Astrocyte (in vitro differentiated cells and primary cell): ENCODE data around the gene TOMM70. TPM values are rescaled to one million over a fixed set of nuclear protein-coding genes. Genes with fewer than 3 reads are reported as not detected.

ENCODE experiments used
- DNase-seq: peaks from one replicate; pipeline ENCODE4 v3.0.0-alpha.2; 2010; ENCODE audit warnings: low read depth
- FAIRE-seq: peaks from 2 replicates; lab custom pipeline; 2011; peaks lifted over from hg19 to GRCh38; lab: Jason Lieb, UNC
- H2AFZ ChIP-seq: 2 replicates; pipeline ENCODE4 v1.6.0; 2012; ENCODE audit warnings: low read depth, low read length, inconsistent platforms
- H3K27ac ChIP-seq: 2 replicates; pipeline ENCODE4 v1.5.1; 2011; ENCODE audit warnings: low read depth, low read length, inconsistent platforms
- H3K27me3 ChIP-seq: 2 replicates; pipeline ENCODE4 v1.6.0; 2011; ENCODE audit warnings: low read length, inconsistent platforms; ENCODE audit not compliant: insufficient read depth
- H3K36me3 ChIP-seq: 2 replicates; pipeline ENCODE4 v1.5.1; 2011; ENCODE audit warnings: low read length, inconsistent platforms; ENCODE audit not compliant: insufficient read depth
- H3K4me1 ChIP-seq: 2 replicates; pipeline ENCODE4 v1.5.1; 2011; ENCODE audit warnings: low read length, inconsistent platforms; ENCODE audit not compliant: insufficient read depth
- H3K4me2 ChIP-seq: 2 replicates; pipeline ENCODE4 v1.6.0; 2012; ENCODE audit warnings: low read length, inconsistent platforms
- H3K4me3 ChIP-seq: 2 replicates; pipeline ENCODE4 v1.5.1; 2011; ENCODE audit warnings: low read depth, mild to moderate bottlenecking, low read length, inconsistent platforms; ENCODE audit not compliant: insufficient read depth
- H3K79me2 ChIP-seq: 2 replicates; pipeline ENCODE4 v1.6.0; 2012; ENCODE audit warnings: mild to moderate bottlenecking, low read length, inconsistent platforms; ENCODE audit not compliant: insufficient read depth
- H3K9ac ChIP-seq: 2 replicates; pipeline ENCODE4 v1.6.0; 2012; ENCODE audit warnings: mild to moderate bottlenecking, low read length, inconsistent platforms
- H3K9me3 ChIP-seq: 2 replicates; pipeline ENCODE4 v1.5.1; 2012; ENCODE audit warnings: low read depth, mild to moderate bottlenecking, low read length, inconsistent platforms; ENCODE audit not compliant: insufficient read depth
- H4K20me1 ChIP-seq: 2 replicates; pipeline ENCODE4 v1.6.0; 2012; ENCODE audit warnings: low read length, inconsistent platforms; ENCODE audit not compliant: insufficient read depth
- H3K27ac Mint-ChIP-seq: one replicate; pipeline ENCODE4 v1.8.0; 2021; ENCODE audit warnings: mild to moderate bottlenecking, mixed read lengths; ENCODE audit not compliant: unreplicated experiment
- H3K27me3 Mint-ChIP-seq: one replicate; pipeline ENCODE4 v1.8.0; 2021; ENCODE audit warnings: low read depth, mixed read lengths; ENCODE audit not compliant: unreplicated experiment
- H3K36me3 Mint-ChIP-seq: one replicate; pipeline ENCODE4 v1.8.0; 2021; ENCODE audit warnings: low read depth, mixed read lengths; ENCODE audit not compliant: unreplicated experiment
- H3K4me1 Mint-ChIP-seq: one replicate; pipeline ENCODE4 v1.8.0; 2021; ENCODE audit warnings: low read depth, mixed read lengths; ENCODE audit not compliant: unreplicated experiment
- H3K4me3 Mint-ChIP-seq: one replicate; pipeline ENCODE4 v1.8.0; 2021; ENCODE audit warnings: mild to moderate bottlenecking, moderate library complexity, mixed read lengths; ENCODE audit not compliant: unreplicated experiment
- H3K9me3 Mint-ChIP-seq: one replicate; pipeline ENCODE4 v1.8.0; 2021; ENCODE audit warnings: mild to moderate bottlenecking, mixed read lengths; ENCODE audit not compliant: unreplicated experiment
- CTCF ChIP-seq: IDR thresholded peaks from 2 replicates; pipeline ENCODE4 v1.5.1; 2011; ENCODE audit warnings: low read depth, mild to moderate bottlenecking, inconsistent platforms, low read length, moderate library complexity; ENCODE audit not compliant: insufficient read depth
- EZH2 ChIP-seq: IDR thresholded peaks from 2 replicates; pipeline ENCODE4 v1.6.1; 2012; ENCODE audit warnings: mild to moderate bottlenecking, low read length, inconsistent platforms; ENCODE audit not compliant: insufficient read depth
- total RNA-seq: library from RNA; stranded (reverse); gene quantifications from 2 replicates; pipeline ENCODE4 v1.2.1, GENCODE V29; 2021

The TOMM70 gene
- total RNA-seq, 1 donor from 2014 or later = 48.9 TPM

GRCh38 chr3:100416863-100417262, 16.0 kb upstream of the TOMM70 start:
- Histone ChIP-seq H3K27ac (no peak overlapping the region), H3K9ac (no peak overlapping the region), H2AFZ (no peak overlapping the region), H3K4me1 (no peaks in the 10 kb centered on the region), H3K36me3 (no peaks in the 10 kb centered on the region), H3K4me3 (no peak overlapping the region), H3K9me3 (no peaks in the 10 kb centered on the region), H3K27me3 (no peaks in the 10 kb centered on the region), H3K79me2 (no peaks in the 10 kb centered on the region), H3K4me2 (no peak overlapping the region), H4K20me1 (no peaks in the 10 kb centered on the region)
- no peaks in the 10 kb centered on the region for H3K9me3 Mint-ChIP-seq
- TF ChIP-seq CTCF (no peak), EZH2 (no peak)
- DNase-seq (no peak), FAIRE-seq (no peak)
- H3K27ac Mint-ChIP-seq = no peak overlapping the region
- no peak overlapping the region for H3K4me3 Mint-ChIP-seq
- no peaks in the 10 kb centered on the region for H3K36me3 Mint-ChIP-seq
- no peaks in the 10 kb centered on the region for H3K27me3 Mint-ChIP-seq
- H3K4me1 Mint-ChIP-seq = no peaks in the 10 kb centered on the region

- no peaks in the 10 kb centered on the region for H3K27me3 Mint-ChIP-seq
Observed at GRCh38 chr3:100416176-100416575, 15.3 kb upstream of the TOMM70 start.

More at GRCh38 chr3:100416176-100416575, 15.3 kb upstream of the TOMM70 start:
- no peak overlapping the region for H3K4me3 Mint-ChIP-seq
- DNase-seq = no peak
- H3K4me2 ChIP-seq = no peak overlapping the region
- no peak overlapping the region for H3K9ac ChIP-seq
- H3K36me3 Mint-ChIP-seq = peaks cover 1% of the 10 kb centered on the region
- H3K36me3 ChIP-seq = no peaks in the 10 kb centered on the region
- H3K79me2 ChIP-seq = no peaks in the 10 kb centered on the region
- TF ChIP-seq CTCF (no peak), EZH2 (no peak)
- no peak overlapping the region for H3K27ac ChIP-seq
- H3K4me1 Mint-ChIP-seq = no peaks in the 10 kb centered on the region
- no peaks in the 10 kb centered on the region for H3K9me3 ChIP-seq
- no peak for FAIRE-seq
- no peaks in the 10 kb centered on the region for H3K27me3 ChIP-seq
- H3K9me3 Mint-ChIP-seq = no peaks in the 10 kb centered on the region
- no peak overlapping the region for H2AFZ ChIP-seq
- H3K27ac Mint-ChIP-seq = no peak overlapping the region
- no peak overlapping the region for H3K4me3 ChIP-seq
- H3K4me1 ChIP-seq = no peaks in the 10 kb centered on the region
- no peaks in the 10 kb centered on the region for H4K20me1 ChIP-seq
